MM.1S (cell line): ENCODE results near the gene FAM234B.

Experiments
- EZH2 ChIP-seq: fragments of 300-600 bp; sonication (generic); optimal IDR thresholded peaks from 2 replicates; pipeline ENCODE3; 2017; ENCODE audit warnings: low read depth, mild to moderate bottlenecking, antibody characterized with exemption, low read length, mixed read lengths
- TF ChIP-seq, protein P1 (sequence below): fragments of 300-600 bp; sonication (generic); IDR thresholded peaks from 2 replicates; pipeline ENCODE4 v1.5.1; 2016; ENCODE audit warnings: antibody characterized with exemption, low read length, mixed read lengths

DNA sequence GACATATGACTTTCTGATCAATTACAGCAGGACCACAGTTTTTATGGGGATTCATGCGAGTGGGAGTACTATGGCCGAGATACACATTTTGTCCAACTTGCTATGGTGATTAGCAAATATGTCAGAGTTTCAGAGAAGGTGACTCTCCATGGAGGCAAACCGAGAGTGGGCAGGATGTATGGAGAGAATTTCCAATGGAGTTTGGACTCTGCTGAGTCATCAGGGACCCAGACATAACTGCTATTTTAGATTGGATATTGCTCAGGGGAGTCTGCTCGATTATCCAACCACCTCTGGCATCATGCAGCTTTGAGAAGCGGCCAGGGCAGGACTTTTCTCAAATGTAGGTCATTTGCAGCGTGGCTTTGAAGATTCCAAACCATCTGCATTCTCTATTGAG is 68.8 kb downstream of the FAM234B start:
- TF ChIP-seq, protein P1, sequence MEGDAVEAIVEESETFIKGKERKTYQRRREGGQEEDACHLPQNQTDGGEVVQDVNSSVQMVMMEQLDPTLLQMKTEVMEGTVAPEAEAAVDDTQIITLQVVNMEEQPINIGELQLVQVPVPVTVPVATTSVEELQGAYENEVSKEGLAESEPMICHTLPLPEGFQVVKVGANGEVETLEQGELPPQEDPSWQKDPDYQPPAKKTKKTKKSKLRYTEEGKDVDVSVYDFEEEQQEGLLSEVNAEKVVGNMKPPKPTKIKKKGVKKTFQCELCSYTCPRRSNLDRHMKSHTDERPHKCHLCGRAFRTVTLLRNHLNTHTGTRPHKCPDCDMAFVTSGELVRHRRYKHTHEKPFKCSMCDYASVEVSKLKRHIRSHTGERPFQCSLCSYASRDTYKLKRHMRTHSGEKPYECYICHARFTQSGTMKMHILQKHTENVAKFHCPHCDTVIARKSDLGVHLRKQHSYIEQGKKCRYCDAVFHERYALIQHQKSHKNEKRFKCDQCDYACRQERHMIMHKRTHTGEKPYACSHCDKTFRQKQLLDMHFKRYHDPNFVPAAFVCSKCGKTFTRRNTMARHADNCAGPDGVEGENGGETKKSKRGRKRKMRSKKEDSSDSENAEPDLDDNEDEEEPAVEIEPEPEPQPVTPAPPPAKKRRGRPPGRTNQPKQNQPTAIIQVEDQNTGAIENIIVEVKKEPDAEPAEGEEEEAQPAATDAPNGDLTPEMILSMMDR: no peak
- TF ChIP-seq EZH2: no peak
